Activated CD4-positive, alpha-beta T cell treated with anti-CD3 and anti-CD28 coated beads, Interleukin-2, amount 50 U/mL, for 1 hour (primary cell): ENCODE data around the gene PLXNC1.

Experiments
- DNase-seq: peaks from one replicate; pipeline ENCODE4 v3.0.0-alpha.2; 2020

Gene PLXNC1

DNA sequence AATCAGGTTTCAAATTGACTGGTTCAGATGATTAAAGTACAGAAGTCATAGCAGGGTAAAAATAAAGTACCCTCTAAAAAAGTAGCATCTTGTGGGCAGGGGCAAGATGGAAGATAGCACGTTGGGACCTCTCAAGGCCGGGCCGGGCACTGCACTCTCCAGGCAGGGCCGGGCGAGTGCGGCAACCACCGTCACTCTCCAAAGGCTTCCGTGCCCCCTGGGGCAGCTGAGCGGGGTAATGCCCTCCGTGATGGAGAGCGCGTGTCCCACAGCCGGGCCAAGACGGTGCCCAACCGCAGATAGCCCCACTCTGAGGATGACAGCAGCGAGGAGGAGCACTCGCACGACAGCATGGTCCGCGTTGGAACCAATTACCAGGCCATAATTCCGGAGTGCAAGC is 8.6 kb upstream of the PLXNC1 start:
- no peak for DNase-seq

GRCh38 chr12:94140556-94140955 is 7.8 kb upstream of the PLXNC1 start:
- peak; percentile 45 for DNase-seq

GRCh38 chr12:94141004-94141764 is 7.2 kb upstream of the PLXNC1 start:
- no peak for DNase-seq

DNA sequence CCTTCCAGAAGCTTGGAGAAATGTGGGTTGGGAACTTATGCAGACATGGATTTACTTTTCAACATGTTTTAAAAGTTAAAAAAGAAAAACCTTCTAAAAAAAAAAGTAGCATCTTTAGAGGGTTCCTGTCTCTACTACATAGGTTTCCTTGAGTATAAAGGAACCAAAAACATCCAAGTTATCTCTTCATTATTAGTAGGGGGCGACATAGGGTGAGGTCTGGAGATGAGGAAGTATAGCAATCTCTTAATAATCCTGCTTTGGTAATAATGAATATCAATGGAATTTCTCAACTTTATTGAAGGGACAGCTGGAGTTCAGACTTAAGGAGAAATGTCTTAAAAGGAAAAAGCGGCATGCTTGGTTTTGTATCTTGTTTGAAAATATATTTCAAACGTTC is 6.5 kb upstream of the PLXNC1 start:
- DNase-seq, result no peak

DNA sequence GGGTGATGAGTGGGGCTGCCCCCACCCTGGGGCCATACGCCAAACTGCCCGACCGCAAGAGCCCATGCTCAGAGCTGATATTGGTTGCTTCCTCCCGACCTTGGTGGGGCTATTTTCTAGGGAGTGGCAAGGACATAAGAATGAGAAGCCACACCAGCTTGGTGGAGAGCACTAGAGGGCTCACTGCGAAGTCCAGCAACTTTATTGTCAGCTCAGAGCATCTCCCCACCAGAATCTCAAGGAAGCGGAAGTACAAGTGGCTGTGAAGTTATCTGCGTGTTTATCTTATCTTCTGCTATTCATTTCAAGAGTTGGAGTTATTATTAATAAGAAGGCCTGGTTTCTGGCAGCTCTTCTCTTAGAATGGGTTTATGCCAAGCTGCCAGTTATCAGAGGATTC is 4.9 kb upstream of the PLXNC1 start:
- no peak for DNase-seq

- DNase-seq, result no peak
Observed at GRCh38 chr12:94143951-94144350, 4.4 kb upstream of the PLXNC1 start.

- DNase-seq, result no peak
Observed at GRCh38 chr12:94144781-94145180, 3.6 kb upstream of the PLXNC1 start.

- no peak for DNase-seq
Observed at GRCh38 chr12:94145191-94145983, 3.0 kb upstream of the PLXNC1 start.

GRCh38 chr12:94146166-94146936 is 2.0 kb upstream of the PLXNC1 start:
- DNase-seq, result no peak

DNA sequence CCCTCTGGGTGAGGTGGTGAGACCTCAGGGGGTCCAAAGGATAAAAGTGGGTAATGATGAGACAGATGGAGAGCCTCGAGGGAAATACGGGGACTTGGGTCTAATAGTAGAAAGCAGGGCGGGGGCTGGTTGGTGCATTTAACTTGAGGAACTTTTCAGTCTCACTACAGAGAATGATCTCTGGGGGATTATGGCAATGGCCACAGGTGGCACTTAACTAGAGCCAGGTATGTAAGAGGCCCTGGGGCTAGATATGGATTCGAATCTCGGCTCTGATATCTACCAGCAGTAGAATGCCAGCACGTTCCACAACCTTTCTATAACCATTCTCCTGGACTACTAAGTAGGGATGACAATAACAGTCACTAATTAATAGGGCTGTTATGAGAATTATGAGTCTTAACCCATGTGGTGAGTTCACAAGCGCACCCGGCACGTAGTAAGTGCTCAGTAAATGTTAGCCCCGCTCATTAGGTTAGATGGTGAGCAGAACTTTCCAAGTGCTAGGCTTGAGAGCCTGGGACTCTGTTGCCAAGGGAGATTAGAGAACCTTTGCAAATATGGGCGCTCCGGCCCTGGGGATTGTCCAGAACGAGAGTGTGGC is 888 bp upstream of the PLXNC1 start:
- no peak for DNase-seq

DNA sequence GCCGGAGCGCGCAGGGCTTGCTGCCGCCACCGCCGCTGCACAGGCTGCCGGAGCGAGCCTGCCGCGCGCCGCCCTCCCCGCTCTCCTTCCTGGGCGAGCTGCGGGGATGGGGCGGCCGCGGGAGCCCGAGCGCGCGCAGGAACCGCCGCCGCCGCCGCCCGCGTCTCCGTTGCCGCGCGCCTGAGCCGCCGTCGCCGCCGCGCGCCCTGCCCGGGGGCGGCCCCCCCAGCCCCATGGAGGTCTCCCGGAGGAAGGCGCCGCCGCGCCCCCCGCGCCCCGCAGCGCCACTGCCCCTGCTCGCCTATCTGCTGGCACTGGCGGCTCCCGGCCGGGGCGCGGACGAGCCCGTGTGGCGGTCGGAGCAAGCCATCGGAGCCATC is 352 bp downstream of the PLXNC1 start:
- no peak for DNase-seq

GRCh38 chr12:94149119-94149780 is 873 bp downstream of the PLXNC1 start:
- DNase-seq, result peak; percentile 30

DNA sequence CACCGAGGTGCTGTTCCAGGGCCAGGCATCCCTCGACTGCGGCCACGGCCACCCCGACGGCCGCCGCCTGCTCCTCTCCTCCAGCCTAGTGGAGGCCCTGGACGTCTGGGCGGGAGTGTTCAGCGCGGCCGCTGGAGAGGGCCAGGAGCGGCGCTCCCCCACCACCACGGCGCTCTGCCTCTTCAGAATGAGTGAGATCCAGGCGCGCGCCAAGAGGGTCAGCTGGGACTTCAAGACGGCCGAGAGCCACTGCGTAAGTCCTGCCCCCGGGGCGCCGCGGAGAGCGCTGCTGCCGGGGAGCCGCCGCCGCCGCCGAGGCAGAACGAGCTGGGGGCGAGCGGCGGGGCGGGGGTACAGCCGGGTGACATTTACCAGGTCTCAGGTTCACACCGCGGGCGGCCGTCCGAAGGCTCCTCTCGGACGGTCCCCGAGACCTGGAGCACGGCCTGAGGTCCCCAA is 1.4 kb downstream of the PLXNC1 start:
- DNase-seq, result no peak

DNA sequence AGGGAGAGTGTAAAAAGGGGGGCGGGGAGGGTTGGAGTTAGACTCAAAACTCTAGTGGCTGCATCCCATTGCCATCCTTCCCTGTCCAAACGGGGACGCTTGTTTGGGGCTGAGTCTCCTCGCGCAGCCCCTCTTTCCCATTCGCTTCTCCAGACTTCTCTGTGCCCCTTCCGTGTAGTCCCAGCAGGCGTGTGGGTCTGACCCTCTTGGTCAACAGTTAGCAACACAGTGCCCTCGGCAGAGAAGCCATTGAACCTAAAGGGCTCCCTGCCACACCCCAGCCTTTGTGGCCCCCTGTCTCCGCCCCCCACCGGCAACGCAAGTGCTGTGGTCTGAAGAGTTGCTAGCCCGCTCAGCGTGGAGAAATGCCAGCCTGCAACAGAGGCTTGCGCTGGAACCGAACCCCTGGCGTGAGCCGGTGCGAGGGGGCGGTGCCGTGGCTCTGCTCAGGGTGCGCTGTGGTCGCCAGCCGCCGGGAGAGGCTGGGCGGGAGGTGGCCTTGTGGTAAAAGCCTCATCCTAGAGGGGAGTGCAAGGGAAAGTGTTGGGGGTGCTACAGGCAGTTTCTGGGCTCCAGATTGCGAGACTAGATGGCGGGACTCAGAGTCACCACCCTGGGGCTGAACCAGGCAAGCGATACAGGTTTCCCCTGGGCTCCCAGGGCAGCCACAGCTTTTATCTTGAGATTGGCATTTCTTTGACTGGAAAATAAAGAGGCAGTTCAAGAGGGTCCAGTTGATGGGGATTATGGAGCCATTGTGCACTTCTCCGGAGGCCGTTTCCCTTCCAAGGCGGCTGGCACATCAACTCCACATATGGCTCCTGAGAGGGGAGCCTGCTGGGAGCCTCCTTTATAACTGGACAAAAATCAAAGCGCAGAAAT is 2.1 kb downstream of the PLXNC1 start:
- DNase-seq, result peak; percentile 33

GRCh38 chr12:94151582-94151981 is 3.2 kb downstream of the PLXNC1 start:
- no peak for DNase-seq

GRCh38 chr12:94152292-94153078 is 4.1 kb downstream of the PLXNC1 start:
- no peak for DNase-seq

DNA sequence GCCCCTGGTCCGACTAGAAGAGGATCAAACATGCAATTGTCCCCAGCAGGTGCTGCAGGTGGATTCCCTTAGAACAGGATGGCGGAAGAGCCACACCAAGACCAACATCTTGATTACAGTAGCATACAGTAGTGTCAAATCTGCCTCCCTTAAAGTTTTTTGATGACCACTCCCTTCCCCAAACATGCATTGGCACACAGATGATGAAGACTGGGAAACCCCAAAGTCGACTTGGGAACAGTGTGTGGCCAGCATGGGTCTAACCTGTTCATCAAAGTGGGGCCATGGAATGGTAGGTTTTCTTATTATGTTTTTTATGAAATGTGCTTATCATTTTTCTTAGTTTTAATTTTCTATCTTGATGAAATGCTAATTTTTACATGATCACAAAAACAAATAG is 8.8 kb downstream of the PLXNC1 start:
- DNase-seq, result no peak

DNA sequence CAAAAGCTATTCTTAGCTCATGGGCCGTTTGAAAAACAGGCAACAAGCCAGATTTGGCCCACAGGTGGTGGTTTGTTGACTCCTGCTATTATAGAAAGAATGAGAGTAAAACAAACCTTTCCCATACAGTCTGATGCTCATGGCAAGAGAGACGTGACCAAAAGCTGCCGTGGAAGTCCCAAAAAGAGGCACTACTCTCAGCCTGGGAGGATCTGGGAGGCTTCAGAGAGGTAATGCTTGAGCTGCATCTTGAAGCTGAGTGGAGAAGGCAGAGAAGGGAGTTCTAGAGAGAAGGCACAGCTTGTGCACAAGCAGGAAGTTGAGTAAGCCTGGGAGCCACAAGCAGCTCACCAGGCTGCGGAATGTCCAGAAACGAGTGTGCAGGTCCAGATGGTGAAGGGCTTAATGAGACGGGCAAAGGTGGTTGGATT is 9.6 kb downstream of the PLXNC1 start:
- no peak for DNase-seq

- DNase-seq, result no peak
Observed at GRCh38 chr12:94158666-94159065, 10.3 kb downstream of the PLXNC1 start.

DNA sequence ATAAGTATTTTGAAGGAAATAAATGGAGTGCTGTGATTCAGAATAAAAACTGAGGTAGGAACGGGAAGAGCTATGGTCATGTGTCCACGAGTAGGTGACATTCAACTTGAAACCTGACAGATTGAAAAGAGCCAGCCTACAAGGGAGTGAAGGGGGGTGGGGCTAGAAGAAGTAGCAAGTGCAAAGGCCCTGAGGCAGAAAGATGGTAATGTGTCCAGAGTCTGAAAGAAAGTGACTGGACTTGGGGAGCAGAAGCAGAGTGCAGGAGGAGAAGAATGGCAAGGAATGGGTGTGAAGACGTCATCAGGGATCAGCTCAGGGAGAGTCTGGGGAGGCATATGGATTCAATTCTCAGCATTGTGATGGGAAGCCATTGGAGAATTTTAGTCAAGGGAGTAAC is 13.7 kb downstream of the PLXNC1 start:
- no peak for DNase-seq

DNA sequence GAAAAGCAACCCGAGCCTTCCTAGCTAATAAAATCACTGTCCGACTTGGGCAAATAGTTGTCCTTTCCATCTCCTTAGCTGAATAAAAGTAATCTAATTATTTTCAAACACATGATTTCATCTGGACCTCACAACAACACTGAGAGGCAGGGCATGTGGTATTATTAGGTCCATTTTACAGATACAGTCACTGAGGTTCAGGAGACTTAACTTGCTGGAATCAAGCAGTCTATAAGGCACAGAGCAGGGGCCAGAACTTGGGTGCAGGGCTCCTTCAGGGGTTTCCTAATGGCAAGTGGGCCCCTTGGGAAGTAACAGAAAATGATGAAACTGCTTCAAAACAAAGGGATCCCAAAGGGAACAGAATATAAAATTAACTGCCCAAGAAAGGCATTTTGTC is 15.5 kb downstream of the PLXNC1 start:
- no peak for DNase-seq
